ENCODE results near the gene TBCC.
"Not testable (repeated sequence)": the region's sequence is repeated elsewhere in the genome, so short reads cannot be mapped to it uniquely, and the experiment has no call there.

The TBCC gene

DNA sequence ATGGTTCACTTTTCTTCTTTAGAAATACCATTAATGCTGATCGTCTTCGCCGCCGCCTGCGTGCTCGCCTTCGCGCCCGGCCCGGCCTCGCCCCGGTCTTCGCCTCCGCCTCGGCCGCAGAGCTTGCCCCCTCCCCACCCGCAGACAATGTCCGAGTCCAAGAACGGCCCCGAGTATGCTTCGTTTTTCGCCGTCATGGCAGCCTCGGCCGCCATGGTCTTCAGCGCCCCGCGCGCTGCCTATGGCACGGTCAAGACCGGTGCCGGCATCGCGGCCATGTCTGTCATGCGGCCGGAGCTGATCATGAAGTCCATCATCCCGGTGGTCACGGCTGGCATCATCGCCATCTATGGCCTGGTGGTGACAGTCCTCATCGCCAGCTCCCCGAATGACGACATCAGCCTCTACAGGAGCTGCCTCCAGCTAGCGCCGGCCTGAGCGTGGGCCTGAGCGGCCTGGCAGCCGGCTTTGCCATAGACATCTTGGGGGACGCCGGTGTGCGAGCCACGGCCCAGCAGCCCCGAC, 18.8 kb downstream of the TBCC start:
- DNase-seq, result no peak

DNA sequence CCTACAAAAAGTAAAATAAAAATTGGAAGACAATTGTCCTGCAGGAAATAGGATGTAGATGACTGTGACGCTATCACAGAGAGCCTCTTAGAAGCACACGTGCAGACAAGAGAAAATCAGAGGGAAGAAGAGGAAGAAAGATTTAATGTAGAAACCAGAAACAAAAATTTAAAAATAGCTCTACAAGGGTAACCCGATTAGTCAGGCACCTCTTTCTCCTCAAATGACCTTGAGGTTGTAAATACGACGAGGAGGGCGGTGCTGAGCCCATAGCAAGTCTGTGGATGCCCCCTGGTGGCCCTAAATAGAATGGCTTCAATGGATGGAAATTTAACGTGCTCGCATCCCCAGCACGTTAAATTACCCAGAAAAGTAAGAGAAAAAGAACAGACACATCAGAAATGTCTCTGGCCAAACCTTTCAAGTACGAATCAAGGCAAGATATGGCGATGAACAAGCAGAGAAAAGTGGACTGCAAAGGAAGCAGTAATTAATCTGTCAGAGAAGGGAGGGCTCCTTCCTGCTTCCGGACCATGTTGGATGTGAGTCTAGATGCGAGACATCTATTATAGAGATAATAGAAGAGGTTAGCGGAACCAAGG, 19.3 kb downstream of the TBCC start:
- DNase-seq, result peak; percentile 46

DNA sequence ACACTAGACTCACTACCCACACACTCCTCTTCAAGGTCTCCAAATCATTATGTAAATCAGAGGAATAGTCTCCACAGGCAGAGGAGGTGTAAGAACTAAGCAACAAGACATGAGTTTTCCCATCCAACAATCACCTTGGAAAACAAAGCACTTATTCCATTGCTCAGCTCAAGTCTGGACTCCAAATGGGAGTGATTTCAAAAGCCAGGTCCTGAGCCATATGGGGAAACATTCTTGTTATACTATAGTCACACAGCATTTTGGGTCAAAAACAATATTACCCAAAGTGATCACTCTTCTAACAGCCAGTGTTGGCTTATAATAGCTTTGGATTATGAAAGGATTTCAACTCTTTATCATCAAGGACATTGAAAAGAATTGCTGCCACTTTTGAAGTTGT, 19.9 kb downstream of the TBCC start:
- no peak for DNase-seq

DNA sequence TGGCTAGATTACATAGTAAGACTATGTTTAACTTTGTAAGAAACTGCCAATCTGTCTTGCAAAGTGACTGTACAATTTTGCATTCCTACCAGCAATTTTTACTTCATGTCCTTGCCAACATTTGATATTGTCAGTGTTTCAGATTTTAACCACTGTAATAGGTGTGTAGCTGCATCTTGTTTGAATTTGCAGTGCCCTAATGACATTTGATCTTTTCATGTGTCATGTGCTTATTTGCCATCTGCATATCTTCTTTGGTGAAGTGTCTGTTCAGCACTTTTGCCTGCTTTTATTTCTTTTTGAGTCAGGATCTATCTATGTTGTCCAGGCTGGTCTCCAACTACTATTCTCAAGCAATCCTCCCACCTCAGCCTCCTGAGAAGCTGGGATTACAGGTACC, 21.1 kb downstream of the TBCC start:
- DNase-seq, result no peak

DNA sequence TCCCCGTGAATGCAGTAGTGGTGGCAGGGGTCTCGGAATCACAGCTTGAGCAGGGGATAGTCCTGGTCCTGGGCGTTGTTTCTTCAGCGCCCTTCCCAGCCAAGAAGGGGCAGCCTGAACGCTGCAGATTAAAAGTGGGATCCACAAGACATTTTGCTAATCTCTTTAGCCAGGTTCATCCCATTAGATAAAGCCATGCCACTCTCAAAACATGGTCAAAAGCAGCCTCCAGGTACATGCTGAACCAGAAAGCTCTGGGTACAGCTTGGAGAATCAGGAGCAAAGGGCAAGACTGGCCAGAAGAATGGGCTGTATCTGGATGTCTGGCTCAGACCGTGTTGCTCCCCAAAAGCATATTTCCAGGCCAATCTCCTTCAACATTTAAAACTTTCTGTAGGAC, 23.4 kb downstream of the TBCC start, which contains the start of gene PRPH2:
Gene PRPH2, minus strand, starts transcription at position 101 of the 400 bp plus-strand sequence. CDS start 263 bp downstream, outside the sequence.
- no peak for DNase-seq

DNA sequence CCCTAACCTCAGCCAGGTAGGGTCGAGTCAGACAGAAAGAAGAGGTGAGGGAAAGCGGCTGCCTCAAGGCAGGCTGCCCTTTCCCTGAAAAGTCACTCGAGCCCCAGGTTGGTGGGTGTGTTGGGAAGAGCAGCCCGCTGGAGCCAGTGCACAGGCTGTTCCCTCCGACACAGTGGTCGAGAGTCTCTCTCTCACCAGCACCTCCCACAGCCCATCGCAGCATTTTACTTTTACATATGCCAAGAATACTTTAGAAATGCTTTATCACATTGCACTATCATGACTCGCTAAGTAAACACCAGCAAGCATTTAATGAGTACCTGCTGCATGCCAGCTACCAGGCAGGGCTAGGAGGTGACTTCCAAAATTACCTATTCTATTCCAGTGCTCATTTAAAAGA, 25.2 kb downstream of the TBCC start:
- no peak for DNase-seq

DNA sequence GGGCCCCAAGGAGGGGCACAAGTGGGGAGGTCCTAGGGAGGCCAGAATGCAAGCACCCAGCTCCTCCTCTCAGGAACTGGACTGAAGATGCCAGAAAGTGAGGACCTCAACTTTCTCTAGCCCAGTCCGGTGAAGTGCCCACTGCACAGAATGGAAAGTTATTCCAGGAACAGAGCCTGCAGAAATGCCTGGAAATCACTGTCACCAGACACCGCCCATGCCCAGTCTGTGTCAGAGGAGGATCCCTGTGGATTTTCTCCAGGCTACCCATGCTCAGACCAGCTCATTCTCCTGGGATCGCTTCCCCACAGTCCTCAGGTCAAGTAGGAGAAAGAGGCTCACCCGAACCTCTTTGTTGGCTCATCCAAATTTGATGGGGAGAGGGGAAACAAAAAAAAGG, 30.0 kb downstream of the TBCC start:
- no peak for DNase-seq

DNA sequence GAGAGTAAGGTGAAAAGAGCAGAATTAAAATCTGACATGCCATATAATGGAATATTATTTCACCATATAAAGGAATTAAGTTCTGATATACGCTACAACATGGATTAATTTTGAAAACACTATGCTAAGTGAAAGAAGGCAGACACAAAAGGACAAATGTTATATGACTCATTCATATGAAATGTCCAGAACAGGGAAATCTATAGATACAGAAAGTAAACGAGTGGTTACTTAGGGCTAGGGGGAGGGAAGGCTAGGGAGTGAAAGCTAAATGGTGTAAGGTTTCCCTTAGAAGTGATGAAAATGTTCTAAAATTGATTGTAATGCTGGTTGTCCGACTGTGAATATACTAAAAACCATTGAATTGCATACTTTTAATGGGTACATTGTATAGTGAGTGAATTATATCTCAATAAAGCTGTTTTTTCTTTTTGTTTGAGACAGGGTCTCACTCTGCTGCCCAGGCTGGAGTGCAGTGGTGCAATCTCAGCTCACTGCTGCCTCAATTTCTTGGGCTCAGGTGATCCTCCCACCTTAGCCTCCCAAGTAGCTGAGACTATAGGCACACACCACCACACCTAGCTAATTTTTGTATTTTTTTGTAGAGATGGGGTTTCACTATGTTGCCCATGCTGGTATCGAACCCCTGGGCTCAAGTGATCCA, 31.7 kb downstream of the TBCC start:
- no peak for DNase-seq

DNA sequence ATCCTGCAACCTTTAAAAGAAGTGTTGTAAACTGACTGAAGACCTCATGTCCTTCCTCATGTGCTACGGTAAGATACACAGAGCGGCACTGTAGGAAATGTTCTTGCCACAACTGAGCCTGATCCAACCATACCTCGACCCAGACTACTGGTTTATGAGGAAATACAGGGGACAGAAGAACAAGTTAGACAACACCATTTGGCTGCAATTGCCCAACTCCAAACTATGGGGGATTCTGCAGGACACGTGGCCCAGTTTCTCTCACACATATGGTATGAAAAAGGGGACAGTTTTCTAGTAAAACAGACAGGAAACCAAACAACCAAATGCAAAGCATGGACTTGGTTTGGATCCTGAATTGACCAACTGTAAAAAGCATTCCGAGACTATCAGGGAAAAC, 34.0 kb downstream of the TBCC start:
- no peak for DNase-seq

DNA sequence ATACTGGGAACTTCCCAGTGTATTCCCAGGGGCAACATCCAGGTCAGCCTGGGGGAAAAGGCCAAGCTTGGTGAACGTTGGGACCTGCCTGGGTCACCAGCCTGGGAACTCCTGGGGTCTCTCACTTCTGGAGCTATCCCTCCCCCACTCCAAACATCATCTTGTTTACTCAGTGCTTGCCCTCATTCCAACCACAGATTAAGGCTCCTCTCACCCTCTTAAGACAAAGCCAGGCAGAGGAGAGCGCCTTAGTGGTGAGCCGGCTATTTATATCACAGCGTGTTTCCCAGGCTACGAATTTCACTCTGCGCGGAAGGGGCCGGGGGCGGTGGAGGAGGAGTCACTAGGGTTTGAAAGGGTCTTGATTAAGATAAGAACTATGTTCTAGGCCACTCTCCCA, 35.6 kb downstream of the TBCC start:
- DNase-seq, result no peak

DNA sequence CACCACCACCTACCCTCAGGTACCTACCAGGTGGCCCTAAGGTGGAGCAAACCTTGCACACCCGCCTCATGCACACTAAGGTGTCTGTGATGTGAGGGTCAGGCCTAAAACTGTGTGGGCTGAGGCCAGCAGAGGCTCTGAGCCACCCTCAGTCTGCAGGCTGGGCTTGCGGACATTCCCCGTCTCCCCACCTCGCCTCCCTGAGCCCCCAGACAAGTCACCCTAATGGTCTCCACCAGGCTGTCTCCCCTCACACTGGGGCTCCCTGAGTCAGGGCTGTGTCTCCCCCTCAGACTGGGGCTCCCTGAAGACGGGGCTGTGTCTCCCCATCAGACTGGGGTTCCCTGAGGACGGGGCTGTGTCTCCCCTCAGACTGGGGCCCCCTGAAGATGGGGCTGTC, 36.0 kb downstream of the TBCC start:
- DNase-seq, result no peak

DNA sequence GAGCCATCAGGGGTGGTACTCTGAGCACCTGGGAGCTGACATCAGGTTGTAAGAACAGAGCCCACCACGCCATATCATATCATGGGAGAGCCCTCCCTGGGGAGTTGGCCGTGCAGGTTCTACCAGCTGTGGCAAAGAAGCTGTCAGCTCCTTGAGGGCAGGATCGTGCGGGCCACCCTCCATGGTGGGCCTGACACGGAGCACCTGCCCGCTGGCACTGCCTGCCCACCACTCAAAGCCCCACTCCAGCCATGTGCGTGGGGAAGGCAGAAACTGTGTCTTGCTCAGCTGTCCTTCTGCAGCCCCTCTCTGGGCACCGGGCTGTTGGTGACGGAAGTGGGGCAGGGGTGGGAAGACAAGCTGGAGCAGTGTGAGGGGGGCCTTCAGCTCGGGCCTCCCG, 37.8 kb downstream of the TBCC start:
- no peak for DNase-seq

DNA sequence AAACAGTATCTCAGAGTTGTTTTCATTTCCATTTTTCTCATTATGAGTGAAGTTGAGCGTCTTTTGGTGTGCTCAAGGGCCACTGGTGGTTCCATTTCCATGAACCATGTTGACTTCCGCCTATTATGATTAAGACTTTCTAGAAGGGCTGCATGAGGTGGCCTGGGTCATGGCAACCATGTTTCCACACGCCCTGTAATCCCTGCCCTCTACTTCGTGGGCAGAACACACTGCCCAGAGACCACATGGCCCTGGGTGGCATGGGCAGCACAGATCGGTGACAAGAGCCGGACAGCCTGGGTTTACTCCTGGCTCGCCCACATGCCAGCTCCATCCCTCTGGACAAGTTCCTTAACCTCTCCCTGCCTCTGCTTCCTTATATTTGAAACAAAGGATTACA, 38.3 kb downstream of the TBCC start:
- DNase-seq, result no peak

DNA sequence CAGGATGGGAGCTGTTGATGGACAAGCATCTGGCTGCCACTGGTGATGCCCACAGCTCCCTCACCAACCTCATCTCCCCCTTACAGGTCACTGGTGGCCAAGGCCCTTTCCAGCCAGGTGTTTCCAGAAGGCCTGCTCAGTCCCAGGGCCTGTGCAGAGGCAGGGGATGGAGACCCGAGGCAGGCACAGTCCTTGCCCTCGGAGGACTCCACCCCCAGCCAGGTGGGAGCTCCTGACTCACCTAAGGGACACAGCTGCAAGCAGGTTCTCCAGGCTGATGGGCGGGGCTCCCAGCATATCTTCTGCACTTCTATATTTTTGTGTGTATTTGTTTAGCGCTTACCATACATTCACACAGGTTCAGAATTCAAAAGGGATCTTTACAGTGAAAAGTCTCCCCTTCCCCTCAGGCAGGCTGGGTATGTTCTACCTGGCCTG, 40.9 kb downstream of the TBCC start:
- DNase-seq, result no peak

DNA sequence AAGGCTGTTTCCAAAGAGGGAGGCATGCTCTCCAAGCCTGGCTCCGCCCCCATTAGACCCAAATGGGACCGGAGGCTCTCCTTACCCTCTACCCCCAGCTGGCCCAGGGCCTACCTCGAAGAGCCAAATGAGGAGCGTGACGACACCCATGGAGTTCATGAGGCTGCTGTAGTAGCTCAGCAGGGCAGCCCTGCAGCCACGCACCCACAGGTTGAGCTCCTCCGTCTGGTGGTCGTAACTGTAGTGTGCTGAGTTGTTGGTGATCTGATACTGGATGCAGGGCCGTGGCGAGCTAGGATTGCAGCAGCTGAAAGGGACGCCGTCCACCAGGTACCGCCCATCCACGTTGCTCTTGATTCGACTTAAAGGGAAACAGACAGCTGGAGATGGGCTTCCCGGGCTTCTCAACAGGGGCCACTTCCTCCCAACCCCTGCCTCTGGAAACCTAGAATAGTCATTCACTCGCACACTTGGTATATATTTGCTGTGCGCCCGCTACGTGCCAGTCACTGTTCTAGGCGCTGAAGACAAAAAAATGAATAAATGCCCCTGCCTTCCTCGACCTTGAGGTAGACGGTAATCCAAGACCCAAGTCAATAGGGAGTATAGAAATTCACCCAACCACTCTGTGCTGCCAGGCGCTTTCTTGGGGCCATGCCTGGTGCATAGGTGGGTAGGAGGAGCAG, 41.5 kb downstream of the TBCC start:
- DNase-seq, result no peak

DNA sequence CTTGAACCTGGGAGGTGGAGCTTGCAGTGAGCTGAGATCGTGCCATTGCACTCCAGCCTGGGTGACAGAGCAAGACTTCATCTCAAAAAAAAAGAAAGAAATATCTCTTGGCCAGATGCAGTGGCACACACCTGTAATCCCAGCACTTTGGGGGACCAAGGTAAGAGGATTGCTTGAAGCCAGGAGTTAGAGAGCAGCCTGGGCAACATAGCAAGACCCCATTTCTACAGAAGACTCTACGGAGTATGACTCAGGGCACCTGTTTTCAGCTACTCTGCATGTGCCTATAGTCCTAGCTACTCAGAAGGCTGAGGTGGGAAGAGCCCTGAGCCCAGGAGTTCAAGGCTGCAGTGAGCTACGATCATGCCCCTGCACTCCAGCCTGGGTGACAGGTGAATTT, 43.1 kb downstream of the TBCC start:
- not testable (repeated sequence) for DNase-seq

DNA sequence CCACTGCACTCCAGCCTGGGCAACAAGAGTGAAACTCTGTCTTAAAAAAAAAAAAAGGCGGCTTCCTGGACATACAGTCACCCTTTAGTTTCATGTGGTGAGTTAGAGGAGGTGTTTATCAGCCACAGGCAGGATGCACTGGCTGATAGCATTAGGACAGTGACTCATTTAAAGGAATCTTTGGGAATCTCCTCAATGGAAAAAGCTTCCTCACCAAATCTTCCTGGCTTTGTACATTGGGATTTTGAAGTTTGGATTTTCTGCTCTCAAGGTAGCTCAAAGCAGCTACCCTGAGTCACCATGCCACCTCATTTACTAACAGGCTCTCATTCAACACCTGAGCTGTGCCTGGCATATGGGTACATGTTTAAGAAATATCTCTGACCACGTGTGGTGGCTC, 43.7 kb downstream of the TBCC start:
- DNase-seq, result no peak

DNA sequence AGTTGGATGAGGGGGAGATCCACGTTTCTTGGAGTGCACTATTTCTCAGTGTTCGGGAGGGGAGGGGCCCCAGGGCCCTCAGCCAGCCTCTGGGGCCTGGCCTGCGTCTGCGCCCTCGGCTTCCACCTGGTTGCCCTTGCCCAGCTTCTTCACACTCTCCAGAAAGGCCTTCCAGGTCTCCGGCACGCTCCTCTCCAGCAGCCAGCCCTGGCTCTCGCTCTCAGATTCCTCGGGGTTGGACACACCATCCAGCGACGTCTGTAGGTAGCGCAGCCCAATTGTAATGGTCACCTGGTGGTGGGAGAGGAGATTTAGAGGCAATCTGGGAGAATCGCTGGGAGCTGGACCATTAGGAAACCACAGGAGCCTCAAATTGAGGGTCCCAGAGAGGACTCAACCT, 47.7 kb downstream of the TBCC start:
- no peak for DNase-seq

DNA sequence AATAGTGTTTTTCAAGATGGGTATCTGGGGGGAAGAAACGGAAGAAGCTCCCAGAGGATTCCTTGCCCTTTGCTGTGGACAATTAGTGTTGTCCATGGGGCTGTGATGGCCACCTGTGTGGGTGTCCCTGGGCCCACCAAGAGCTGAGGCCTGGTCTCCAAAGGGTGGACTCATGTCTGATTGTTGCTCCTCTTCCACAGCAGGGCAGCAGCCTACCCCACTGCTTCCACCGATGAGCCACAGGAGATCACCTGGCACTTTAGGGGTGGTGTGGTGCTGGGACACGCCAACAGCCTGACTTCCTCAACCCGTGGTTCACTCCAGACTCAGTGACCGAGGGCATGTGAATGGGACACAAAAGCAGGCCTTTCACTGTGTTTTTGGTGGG, 48.6 kb downstream of the TBCC start:
- no peak for DNase-seq

DNA sequence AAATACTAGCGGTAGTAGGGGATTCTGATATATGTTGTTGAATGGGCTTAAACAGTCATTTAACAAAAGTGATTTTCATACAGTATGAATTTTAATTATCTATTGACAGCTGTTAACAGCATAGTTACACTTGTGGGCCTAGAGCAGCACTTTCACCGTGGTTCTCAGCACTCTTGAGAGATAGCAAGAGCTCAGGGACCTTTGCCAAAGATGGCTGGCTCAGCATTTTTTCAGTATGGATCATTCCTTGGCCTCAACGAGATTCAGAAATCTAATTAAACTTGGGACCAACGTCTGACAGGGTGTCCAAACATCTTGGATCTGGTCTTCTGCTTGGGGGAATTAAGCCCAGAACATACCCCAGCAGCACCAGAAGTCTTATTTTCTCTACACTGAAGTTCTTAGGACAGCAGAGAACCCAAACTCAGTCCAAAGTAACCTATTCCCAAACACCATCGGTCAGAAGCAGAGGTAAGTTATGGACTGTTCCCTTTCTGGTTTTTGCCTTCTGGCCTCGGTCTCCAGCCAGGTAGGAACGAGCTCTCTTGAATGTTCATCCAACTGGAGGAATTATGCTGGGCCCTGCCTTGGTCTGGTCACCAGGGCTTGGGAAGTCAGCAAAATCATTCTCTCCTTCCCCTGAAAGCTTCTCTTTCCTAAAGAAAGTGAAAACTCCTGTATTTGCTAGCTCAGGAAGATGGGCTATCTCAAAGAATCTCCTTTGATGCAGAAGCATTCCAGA, 49.2 kb downstream of the TBCC start:
- DNase-seq, result no peak

DNA sequence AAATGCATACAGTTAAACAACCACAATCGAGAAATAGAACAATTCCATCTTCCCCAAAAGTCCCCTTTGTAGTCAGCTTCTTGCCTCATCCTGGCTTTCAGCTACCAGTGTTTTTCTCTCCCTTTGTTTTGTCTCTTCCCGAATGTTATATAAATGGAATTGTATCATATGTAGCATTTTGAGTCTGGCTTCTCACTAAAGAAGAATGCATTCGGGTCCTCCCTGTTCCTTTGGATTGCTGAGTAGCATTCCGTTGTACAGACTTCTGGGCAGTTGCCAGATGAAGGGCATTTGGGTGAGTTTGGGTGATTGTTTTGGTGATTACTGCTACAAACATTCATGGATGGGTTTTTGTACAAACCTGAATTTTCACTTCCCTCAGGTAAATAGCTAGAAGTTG, 51.3 kb downstream of the TBCC start:
- no peak for DNase-seq
